Nephron progenitor cell (in vitro differentiated cells): ENCODE measurements around the gene CD101.

Experiments
- DNase-seq: peaks from one replicate; pipeline ENCODE4 v3.0.0; 2021
- H3K27ac Mint-ChIP-seq: 2 replicates; pipeline ENCODE4 v1.8.0; 2021; ENCODE audit warnings: mild to moderate bottlenecking, moderate library complexity, mixed read lengths
- H3K27me3 Mint-ChIP-seq: 2 replicates; pipeline ENCODE4 v1.8.0; 2021; ENCODE audit warnings: mild to moderate bottlenecking, low read depth, mixed read lengths; ENCODE audit not compliant: poor library complexity
- H3K36me3 Mint-ChIP-seq: 2 replicates; pipeline ENCODE4 v1.8.0; 2021; ENCODE audit warnings: low read depth, mixed read lengths
- H3K4me1 Mint-ChIP-seq: 2 replicates; pipeline ENCODE4 v1.8.0; 2021; ENCODE audit warnings: mixed read lengths
- H3K4me3 Mint-ChIP-seq: 2 replicates; pipeline ENCODE4 v1.8.0; 2021; ENCODE audit warnings: mild to moderate bottlenecking, moderate library complexity, mixed read lengths
- H3K9me3 Mint-ChIP-seq: 2 replicates; pipeline ENCODE4 v1.8.0; 2021; ENCODE audit warnings: mild to moderate bottlenecking, moderate library complexity, mixed read lengths
- CTCF ChIP-seq: fragments of 200-600 bp; sonication (generic); IDR thresholded peaks from 2 replicates; pipeline ENCODE4 v1.5.0; 2021; ENCODE audit warnings: antibody characterized with exemption

Gene CD101

GRCh38 chr1:117051224-117052064 is 49.9 kb downstream of the CD101 start:
- Mint-ChIP-seq H3K36me3 (no peaks in the 10 kb centered on the region), H3K27ac (peak overlapping the region; percentile 80), H3K27me3 (peaks cover 3% of the 10 kb centered on the region), H3K4me1 (peaks cover 38% of the 10 kb centered on the region), H3K4me3 (no peak overlapping the region), H3K9me3 (no peaks in the 10 kb centered on the region)
- no peak for TF ChIP-seq CTCF
- no peak for DNase-seq

- H3K36me3 Mint-ChIP-seq = no peaks in the 10 kb centered on the region
- no peak for TF ChIP-seq CTCF
- DNase-seq = no peak
- peaks cover 3% of the 10 kb centered on the region for H3K27me3 Mint-ChIP-seq
- H3K27ac Mint-ChIP-seq = no peak overlapping the region
- H3K4me1 Mint-ChIP-seq = peaks cover 27% of the 10 kb centered on the region
- H3K4me3 Mint-ChIP-seq = no peak overlapping the region
- H3K9me3 Mint-ChIP-seq = no peaks in the 10 kb centered on the region
These were observed 52.5 kb downstream of the CD101 start for GRCh38 chr1:117054068-117054467.

- no peak for DNase-seq
- no peak overlapping the region for H3K4me3 Mint-ChIP-seq
- peaks cover 42% of the 10 kb centered on the region for H3K4me1 Mint-ChIP-seq
- H3K9me3 Mint-ChIP-seq = no peaks in the 10 kb centered on the region
- H3K27ac Mint-ChIP-seq = no peak overlapping the region
- no peak for TF ChIP-seq CTCF
- H3K36me3 Mint-ChIP-seq = peaks cover 7% of the 10 kb centered on the region
- no peaks in the 10 kb centered on the region for H3K27me3 Mint-ChIP-seq
These were observed 57.2 kb downstream of the CD101 start for GRCh38 chr1:117058810-117059209.

GRCh38 chr1:117059334-117059677 is 57.7 kb downstream of the CD101 start:
- Mint-ChIP-seq H3K4me1 (peaks cover 45% of the 10 kb centered on the region), H3K27me3 (no peaks in the 10 kb centered on the region), H3K9me3 (no peaks in the 10 kb centered on the region), H3K27ac (no peak overlapping the region), H3K4me3 (no peak overlapping the region), H3K36me3 (peaks cover 11% of the 10 kb centered on the region)
- no peak for DNase-seq
- no peak for TF ChIP-seq CTCF

- no peak for TF ChIP-seq CTCF
- no peaks in the 10 kb centered on the region for H3K9me3 Mint-ChIP-seq
- peak within 1 kb of the TSS; percentile 91 for H3K27ac Mint-ChIP-seq
- peaks cover 11% of the 10 kb centered on the region for H3K36me3 Mint-ChIP-seq
- H3K27me3 Mint-ChIP-seq = no peaks in the 10 kb centered on the region
- peak; percentile 95 for DNase-seq
- H3K4me1 Mint-ChIP-seq = peaks cover 45% of the 10 kb centered on the region
- no peak within 1 kb of the TSS for H3K4me3 Mint-ChIP-seq
These were observed 58.3 kb downstream of the CD101 start, which contains the start of gene TTF2 for GRCh38 chr1:117059678-117060440. TTF2 (plus strand) TSS chr1:117060326; CDS start chr1:117060347, 21 bp downstream.
